Measurements from ENCODE around the gene RTN4R. TPM values are rescaled to one million over a fixed set of nuclear protein-coding genes. Genes with fewer than 3 reads are reported as not detected.

The RTN4R gene
- total and polyA plus RNA-seq, 8 donors: 3.7 to 10.9 (median 6.8) TPM

GRCh38 chr22:20224256-20224626 is 43.9 kb downstream of the RTN4R start:
- no peak for ATAC-seq
- TF ChIP-seq, protein P1, sequence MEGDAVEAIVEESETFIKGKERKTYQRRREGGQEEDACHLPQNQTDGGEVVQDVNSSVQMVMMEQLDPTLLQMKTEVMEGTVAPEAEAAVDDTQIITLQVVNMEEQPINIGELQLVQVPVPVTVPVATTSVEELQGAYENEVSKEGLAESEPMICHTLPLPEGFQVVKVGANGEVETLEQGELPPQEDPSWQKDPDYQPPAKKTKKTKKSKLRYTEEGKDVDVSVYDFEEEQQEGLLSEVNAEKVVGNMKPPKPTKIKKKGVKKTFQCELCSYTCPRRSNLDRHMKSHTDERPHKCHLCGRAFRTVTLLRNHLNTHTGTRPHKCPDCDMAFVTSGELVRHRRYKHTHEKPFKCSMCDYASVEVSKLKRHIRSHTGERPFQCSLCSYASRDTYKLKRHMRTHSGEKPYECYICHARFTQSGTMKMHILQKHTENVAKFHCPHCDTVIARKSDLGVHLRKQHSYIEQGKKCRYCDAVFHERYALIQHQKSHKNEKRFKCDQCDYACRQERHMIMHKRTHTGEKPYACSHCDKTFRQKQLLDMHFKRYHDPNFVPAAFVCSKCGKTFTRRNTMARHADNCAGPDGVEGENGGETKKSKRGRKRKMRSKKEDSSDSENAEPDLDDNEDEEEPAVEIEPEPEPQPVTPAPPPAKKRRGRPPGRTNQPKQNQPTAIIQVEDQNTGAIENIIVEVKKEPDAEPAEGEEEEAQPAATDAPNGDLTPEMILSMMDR (IDR thresholded peaks at IDR 0.05): no peak
- no peaks in the 10 kb centered on the region for H3K27me3 ChIP-seq
- peaks cover 0 to 4% of the 10 kb centered on the region in 2 donors for H3K4me1 ChIP-seq
- DNase-seq: no peak
- H3K36me3 ChIP-seq: no peaks in the 10 kb centered on the region
- H3K27ac ChIP-seq: no peak overlapping the region
- intact Hi-C loops (cut with DNase I): no loop called here
- H3K4me3 ChIP-seq: no peak overlapping the region
- H3K9me3 ChIP-seq: peaks cover 0 to 5% of the 10 kb centered on the region in 2 donors

DNA sequence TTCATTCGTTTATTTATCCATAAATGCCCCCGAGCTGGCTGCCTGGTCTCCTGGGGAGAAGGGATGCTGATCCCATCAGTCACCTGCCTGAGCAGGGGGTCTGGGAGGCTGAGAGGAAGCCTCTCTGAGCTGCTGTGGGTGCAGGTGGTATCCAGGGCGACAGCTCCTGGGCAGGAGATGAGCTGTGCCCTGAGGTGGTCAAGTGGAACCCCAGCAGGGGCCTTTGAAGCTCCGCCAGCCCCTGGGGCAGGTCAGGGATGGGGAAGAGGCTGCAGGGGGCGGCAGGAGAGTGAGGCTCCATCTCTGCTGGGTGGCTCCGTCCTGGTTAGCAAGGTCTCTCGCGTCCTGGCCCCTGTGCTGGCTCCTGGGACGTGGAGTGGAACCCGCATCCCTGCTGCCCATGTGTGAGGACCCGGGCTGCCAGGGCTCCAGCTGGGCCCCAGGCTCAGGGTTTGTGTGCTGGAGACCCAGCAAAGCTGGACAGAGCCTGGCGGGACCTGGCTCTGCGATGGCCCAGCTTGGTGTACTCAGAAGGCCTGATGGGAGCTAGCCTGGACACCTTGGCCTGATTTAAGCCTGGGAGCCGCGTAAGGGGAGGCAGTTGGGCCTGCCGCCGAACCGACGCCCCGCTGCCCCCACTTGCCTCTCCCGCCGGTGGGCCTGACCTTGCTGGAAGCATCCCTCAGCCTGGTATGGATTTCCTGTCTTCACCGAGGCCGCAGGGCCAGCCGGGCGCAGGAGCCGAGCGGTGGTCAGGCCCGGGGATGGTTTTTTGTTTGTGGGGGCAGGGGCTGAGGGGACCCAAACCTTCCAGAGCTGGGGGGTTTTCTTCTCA is 44.5 kb downstream of the RTN4R start:
- H3K4me1 ChIP-seq: peaks cover 0 to 4% of the 10 kb centered on the region in 2 donors
- H3K4me3 ChIP-seq: no peak overlapping the region
- no peaks in the 10 kb centered on the region for H3K36me3 ChIP-seq
- no peak for ATAC-seq
- H3K27ac ChIP-seq: no peak overlapping the region
- intact Hi-C loops (cut with DNase I): no loop called here
- H3K27me3 ChIP-seq: no peaks in the 10 kb centered on the region
- TF ChIP-seq, protein P1 (IDR thresholded peaks at IDR 0.05): no peak
- DNase-seq: no peak
- peaks cover 0 to 5% of the 10 kb centered on the region in 2 donors for H3K9me3 ChIP-seq

GRCh38 chr22:20222764-20223420 is 45.2 kb downstream of the RTN4R start:
- Histone ChIP-seq H3K4me3 (no peak overlapping the region), H3K27ac (no peak overlapping the region), H3K27me3 (no peaks in the 10 kb centered on the region), H3K9me3 (peaks cover 0 to 5% of the 10 kb centered on the region in 2 donors), H3K4me1 (peaks cover 0 to 4% of the 10 kb centered on the region in 2 donors), H3K36me3 (no peaks in the 10 kb centered on the region)
- no peak for ATAC-seq
- no peak for DNase-seq
- intact Hi-C loops (cut with DNase I): no loop called here
- TF ChIP-seq, protein P1 (IDR thresholded peaks at IDR 0.05): no peak

GRCh38 chr22:20221421-20222340 is 46.4 kb downstream of the RTN4R start:
- ATAC-seq (peak; percentile 42), DNase-seq (no peak)
- TF ChIP-seq, protein P1 (IDR thresholded peaks at IDR 0.05): no peak
- Histone ChIP-seq H3K27me3 (no peaks in the 10 kb centered on the region), H3K4me3 (no peak overlapping the region), H3K27ac (no peak overlapping the region), H3K4me1 (peaks cover 0 to 4% of the 10 kb centered on the region in 2 donors), H3K36me3 (no peaks in the 10 kb centered on the region), H3K9me3 (peaks cover 0 to 5% of the 10 kb centered on the region in 2 donors)
- intact Hi-C loops (cut with DNase I): no loop called here

Data from left lung (tissue), 10 donors.